Esophagus squamous epithelium (tissue), 5 donors: ENCODE results near the gene REG4. TPM values are rescaled to one million over a fixed set of nuclear protein-coding genes. Genes with fewer than 3 reads are reported as not detected.

Experiments used
- DNase-seq: peaks from one replicate; lab custom pipeline; 2025; lab: John Stamatoyannopoulos, UW
- H3K27ac ChIP-seq, 4 donors: fragments of 200-600 bp; sonication (generic); one replicate each; pipeline ENCODE4 v1.5.1; 2016 to 2019; ENCODE audit warnings: mild to moderate bottlenecking in 1 of 4
- H3K27me3 ChIP-seq, 4 donors: fragments of 200-600 bp; sonication (generic); 1 replicate in 3 of 4; 2 replicates in 1 of 4; pipeline versions ENCODE4 v1.5.1 to v1.6.0; 2017 to 2021; ENCODE audit warnings: antibody characterized with exemption in 1 of 4
- H3K36me3 ChIP-seq, 3 donors: fragments of 200-600 bp; sonication (generic); one replicate each; pipeline ENCODE4 v1.5.1; 2016 to 2019
- H3K4me1 ChIP-seq, 3 donors: fragments of 200-600 bp; sonication (generic); one replicate each; pipeline ENCODE4 v1.5.1; 2017 to 2019
- H3K4me3 ChIP-seq, 4 donors: fragments of 200-600 bp; sonication (generic); 1 replicate in 3 of 4; 2 replicates in 1 of 4; pipeline ENCODE4 v1.5.1; 2016 to 2019; ENCODE audit warnings: mild to moderate bottlenecking in 2 of 4, moderate library complexity in 1 of 4
- H3K9me3 ChIP-seq, 3 donors: fragments of 200-600 bp; sonication (generic); one replicate each; pipeline ENCODE4 v1.5.1; 2016 to 2019
- CTCF ChIP-seq, 6 experiments: fragments of 450-650 bp in 4 of 6; fragments of 200-600 bp in 2 of 6; sonication (generic) in 2 of 6; IDR thresholded peaks; one replicate each; pipeline ENCODE4 v1.5.1; 2016 to 2019; ENCODE audit warnings: antibody characterized with exemption in 6 of 6, mild to moderate bottlenecking in 4 of 6, moderate library complexity in 4 of 6
- POLR2A ChIP-seq, 4 donors: fragments of 450-650 bp; IDR thresholded peaks; one replicate each; pipeline ENCODE4 v1.6.1; 2017; ENCODE audit warnings: antibody characterized with exemption in 4 of 4, mild to moderate bottlenecking in 4 of 4, moderate library complexity in 3 of 4
- WGBS, 2 donors: methylation state at CpG; one replicate each; pipeline ENCODE4 v1.1.5; 2018; 5-methylcytosine and 5-hydroxymethylcytosine counted together
- intact Hi-C: fragments of 100-400 bp; cut with DNase I; formaldehyde crosslinking; loops from one replicate; pipeline ENCODE4 v1.15.0; 2022
- total RNA-seq, 4 donors: library from RNA; depleted of rRNA; stranded (reverse); fragments of >200 nt; gene quantifications; one replicate each; pipeline ENCODE4 v1.1.0, GENCODE V29; 2016
- donor health status: DM: yes; HTN: yes; CAD: no.

The REG4 gene
- total RNA-seq, 4 donors from 2014 or later: not detected

- Histone ChIP-seq H3K4me3 (no peak overlapping the region), H3K27ac (peak overlapping the region in 3 of 4 donors; percentile 30 to 76 (median 58)), H3K27me3 (no peaks in the 10 kb centered on the region), H3K9me3 (no peaks in the 10 kb centered on the region), H3K4me1 (peaks cover 36 to 86% (median 44%) of the 10 kb centered on the region in 3 donors), H3K36me3 (no peaks in the 10 kb centered on the region)
- intact Hi-C loops: no loop called here
- TF ChIP-seq CTCF (IDR thresholded peaks at IDR 0.05): no peak
- no peak for TF ChIP-seq POLR2A (IDR thresholded peaks at IDR 0.05)
- DNase-seq: no peak
- WGBS, 2 donors: 50 to 55% methylated on average over 2 to 3 of the region's 3 CpGs
Observed at GRCh38 chr1:119784191-119784781, 27.0 kb downstream of the REG4 start.

GRCh38 chr1:119783354-119784185 is 27.7 kb downstream of the REG4 start:
- no peak for DNase-seq
- peak overlapping the region; percentile 52 to 76 (median 59) for H3K27ac ChIP-seq
- H3K36me3 ChIP-seq: no peaks in the 10 kb centered on the region
- H3K9me3 ChIP-seq: no peaks in the 10 kb centered on the region
- intact Hi-C loops: no loop called here
- H3K4me1 ChIP-seq: peaks cover 36 to 86% (median 44%) of the 10 kb centered on the region in 3 donors
- H3K27me3 ChIP-seq: no peaks in the 10 kb centered on the region
- 64 to 65% methylated on average over 6 of the region's 6 CpGs for WGBS, 2 donors
- no peak for TF ChIP-seq CTCF (IDR thresholded peaks at IDR 0.05)
- H3K4me3 ChIP-seq: no peak overlapping the region

GRCh38 chr1:119782631-119783325 is 28.5 kb downstream of the REG4 start:
- DNase-seq: no peak
- H3K27ac ChIP-seq: peak overlapping the region; percentile 52 to 76 (median 59)
- no peaks in the 10 kb centered on the region for H3K36me3 ChIP-seq
- H3K4me3 ChIP-seq: no peak overlapping the region
- 31 to 39% methylated on average over 7 of the region's 7 CpGs for WGBS, 2 donors
- intact Hi-C loops: no loop called here
- TF ChIP-seq POLR2A (IDR thresholded peaks at IDR 0.05): no peak
- TF ChIP-seq CTCF (IDR thresholded peaks at IDR 0.05): no peak
- H3K9me3 ChIP-seq: no peaks in the 10 kb centered on the region
- H3K4me1 ChIP-seq: peaks cover 36 to 78% (median 41%) of the 10 kb centered on the region in 3 donors
- no peaks in the 10 kb centered on the region for H3K27me3 ChIP-seq

- no peak overlapping the region for H3K4me3 ChIP-seq
- TF ChIP-seq POLR2A (IDR thresholded peaks at IDR 0.05) (no peak), CTCF (IDR thresholded peaks at IDR 0.05) (no peak)
- no peak overlapping the region for H3K27ac ChIP-seq
- 86 to 87% methylated on average over 11 of the region's 11 CpGs for WGBS, 2 donors
- H3K27me3 ChIP-seq: no peaks in the 10 kb centered on the region
- no peaks in the 10 kb centered on the region for H3K9me3 ChIP-seq
- no peak for DNase-seq
- intact Hi-C loops: no loop called here
- H3K36me3 ChIP-seq: no peaks in the 10 kb centered on the region
- peaks cover 35 to 67% (median 36%) of the 10 kb centered on the region in 3 donors for H3K4me1 ChIP-seq
Observed at GRCh38 chr1:119781434-119782210, 29.6 kb downstream of the REG4 start.
